ENCODE measurements around the gene HARBI1.

HARBI1 gene

GRCh38 chr11:46633291-46634217, 16.5 kb upstream of the HARBI1 start:
- no peak for DNase-seq

- DNase-seq: no peak
These were observed 15.5 kb upstream of the HARBI1 start for GRCh38 chr11:46632502-46632901.

- no peak for DNase-seq
These were observed 14.6 kb upstream of the HARBI1 start for GRCh38 chr11:46631676-46632075.

GRCh38 chr11:46630237-46630636, 13.2 kb upstream of the HARBI1 start:
- DNase-seq: no peak

- DNase-seq: no peak
These were observed 11.9 kb upstream of the HARBI1 start for GRCh38 chr11:46628961-46629360.

GRCh38 chr11:46625406-46625805, 8.4 kb upstream of the HARBI1 start:
- DNase-seq: no peak

GRCh38 chr11:46618837-46619236, 1.8 kb upstream of the HARBI1 start:
- no peak for DNase-seq

- no peak for DNase-seq
These were observed 916 bp upstream of the HARBI1 start for GRCh38 chr11:46617972-46618314.

GRCh38 chr11:46616551-46617133, 385 bp downstream of the HARBI1 start:
- DNase-seq: no peak

GRCh38 chr11:46615756-46616155, 1.3 kb downstream of the HARBI1 start:
- no peak for DNase-seq

- DNase-seq: no peak
These were observed 4.7 kb downstream of the HARBI1 start for GRCh38 chr11:46612326-46612725.

- DNase-seq: no peak
These were observed 5.3 kb downstream of the HARBI1 start for GRCh38 chr11:46611526-46612304.

- no peak for DNase-seq
These were observed 7.6 kb downstream of the HARBI1 start for GRCh38 chr11:46609386-46609785.

- no peak for DNase-seq
These were observed 9.5 kb downstream of the HARBI1 start for GRCh38 chr11:46607516-46607915.

GRCh38 chr11:46604796-46605195, 12.2 kb downstream of the HARBI1 start:
- DNase-seq: no peak

GRCh38 chr11:46603704-46604308, 13.2 kb downstream of the HARBI1 start:
- no peak for DNase-seq

- DNase-seq: no peak
These were observed 15.9 kb downstream of the HARBI1 start for GRCh38 chr11:46601129-46601528.

- no peak for DNase-seq
These were observed 16.6 kb downstream of the HARBI1 start for GRCh38 chr11:46600194-46600960.

GRCh38 chr11:46599340-46600193, 17.5 kb downstream of the HARBI1 start:
- DNase-seq: no peak

- peak in 1 of 5 donors; percentile 35 for DNase-seq
These were observed 19.3 kb downstream of the HARBI1 start for GRCh38 chr11:46597609-46598219.

- DNase-seq: no peak
These were observed 19.9 kb downstream of the HARBI1 start for GRCh38 chr11:46597155-46597554.

Measured in T-helper 1 cell (primary cell).